IMR-90 (cell line): ENCODE measurements around the gene DAB1. TPM values are rescaled to one million over a fixed set of nuclear protein-coding genes. Genes with fewer than 3 reads are reported as not detected.

ENCODE experiments used
- ATAC-seq: fragments of 200-7000 bp; cut with Tn5 transposase; 2 replicates; pipeline ENCODE4 v1.9.1; 2020; ENCODE audit warnings: low read depth, mild to moderate bottlenecking, moderate library complexity
- BruUV-seq: library from RNA; stranded (reverse); fragments of 400-500 nt; replicated peaks from 2 replicates; lab custom pipeline; 2021; lab: Mats Ljungman, UMichigan
- CTCF ChIA-PET: fragments of 300-600 bp; formaldehyde crosslinking; extraction: SDS; loops from one replicate; lab custom pipeline; 2021; ENCODE audit warnings: antibody characterized with exemption; lab: Yijun Ruan, JAX
- POLR2A ChIA-PET: fragments of 300-600 bp; sonication (Branson Sonifier 250); formaldehyde crosslinking; loops from one replicate; lab custom pipeline; 2022; ENCODE audit warnings: antibody characterized with exemption; ENCODE audit not compliant: unreplicated experiment; lab: Charles Lee
- DNase-seq: peaks from one replicate; pipeline ENCODE4 v3.0.0; 2013
- H2AFZ ChIP-seq: replicated peaks from 2 replicates; pipeline ENCODE3; 2013; ENCODE audit warnings: low read length, mild to moderate bottlenecking; ENCODE audit not compliant: poor library complexity
- H2AK5ac ChIP-seq: 2 replicates; pipeline ENCODE4 v1.6.1; 2013; ENCODE audit warnings: low read depth, low read length, inconsistent platforms
- H2AK9ac ChIP-seq: replicated peaks from 2 replicates; pipeline ENCODE3; 2013; ENCODE audit warnings: mild to moderate bottlenecking, low read depth, low read length, moderate library complexity; ENCODE audit not compliant: poor library complexity
- H2BK120ac ChIP-seq: 2 replicates; pipeline ENCODE4 v1.6.1; 2013; ENCODE audit warnings: low read depth, low read length, inconsistent platforms
- H2BK15ac ChIP-seq: 3 replicates; pipeline ENCODE4 v1.6.1; 2013; ENCODE audit warnings: low read depth, low read length, inconsistent platforms
- H2BK20ac ChIP-seq: 2 replicates; pipeline ENCODE4 v1.6.1; 2013; ENCODE audit warnings: low read depth, mild to moderate bottlenecking, inconsistent platforms, low read length, moderate library complexity
- H2BK5ac ChIP-seq: 2 replicates; pipeline ENCODE4 v1.6.1; 2013; ENCODE audit warnings: mild to moderate bottlenecking, low read depth, low read length, inconsistent platforms; ENCODE audit not compliant: poor library complexity, severe bottlenecking
- H3K14ac ChIP-seq: replicated peaks from 2 replicates; pipeline ENCODE4 v1.6.1; 2013; ENCODE audit warnings: low read depth, low read length, inconsistent platforms
- H3K18ac ChIP-seq: 2 replicates; pipeline ENCODE4 v1.6.1; 2013; ENCODE audit warnings: low read depth, low read length, control low read depth
- H3K23ac ChIP-seq: 2 replicates; pipeline ENCODE4 v1.6.1; 2013; ENCODE audit warnings: low read depth, low read length, inconsistent platforms
- H3K27ac ChIP-seq: 2 replicates; pipeline ENCODE4 v1.5.1; 2013; ENCODE audit warnings: mild to moderate bottlenecking, control low read depth, low read length; ENCODE audit not compliant: insufficient read depth
- H3K27me3 ChIP-seq: 2 replicates; pipeline ENCODE4 v1.6.1; 2013; ENCODE audit warnings: low read length; ENCODE audit not compliant: control insufficient read depth, insufficient read depth
- H3K36me3 ChIP-seq: 2 replicates; pipeline ENCODE4 v1.6.1; 2013; ENCODE audit warnings: low read length, mixed read lengths; ENCODE audit not compliant: control insufficient read depth, insufficient read depth
- H3K4ac ChIP-seq: 2 replicates; pipeline ENCODE4 v1.6.1; 2013; ENCODE audit warnings: low read depth, low read length, inconsistent platforms
- H3K4me1 ChIP-seq: 2 replicates; pipeline ENCODE4 v1.6.1; 2013; ENCODE audit warnings: low read length, mixed read lengths; ENCODE audit not compliant: control insufficient read depth, insufficient read depth
- H3K4me2 ChIP-seq: 2 replicates; pipeline ENCODE4 v1.6.1; 2013; ENCODE audit warnings: low read depth, mild to moderate bottlenecking, control low read depth, low read length, moderate library complexity
- H3K4me3 ChIP-seq: 2 replicates; pipeline ENCODE4 v1.5.1; 2013; ENCODE audit warnings: low read depth, mild to moderate bottlenecking, control low read depth, low read length, moderate library complexity; ENCODE audit not compliant: insufficient read depth
- H3K56ac ChIP-seq: 2 replicates; pipeline ENCODE4 v1.6.1; 2013; ENCODE audit warnings: low read length, inconsistent platforms; ENCODE audit not compliant: insufficient read depth; ENCODE audit errors: extremely low read depth
- H3K79me1 ChIP-seq, 2 experiments: 2 replicates each; pipeline ENCODE4 v1.6.1; 2013; ENCODE audit warnings: low read length in 2 of 2, inconsistent platforms in 1 of 2, low read depth in 1 of 2
- H3K9ac ChIP-seq: 2 replicates; pipeline ENCODE4 v1.6.1; 2013; ENCODE audit warnings: low read depth, low read length, control low read depth
- H3K9me1 ChIP-seq: 2 replicates; pipeline ENCODE4 v1.6.1; 2013; ENCODE audit warnings: low read length, inconsistent platforms; ENCODE audit not compliant: insufficient read depth
- H3K9me3 ChIP-seq: 2 replicates; pipeline ENCODE4 v1.6.1; 2013; ENCODE audit warnings: low read length; ENCODE audit not compliant: control insufficient read depth, insufficient read depth
- H4K20me1 ChIP-seq: 2 replicates; pipeline ENCODE4 v1.6.1; 2013; ENCODE audit warnings: low read length, inconsistent platforms; ENCODE audit not compliant: insufficient read depth
- H4K5ac ChIP-seq: 2 replicates; pipeline ENCODE4 v1.6.1; 2013; ENCODE audit warnings: mild to moderate bottlenecking, low read depth, low read length, control low read depth
- H4K8ac ChIP-seq, 2 experiments: 2 replicates each; pipeline ENCODE4 v1.6.1; 2013; ENCODE audit warnings: low read depth in 2 of 2, low read length in 2 of 2, control low read depth in 1 of 2, inconsistent platforms in 1 of 2
- H4K91ac ChIP-seq: 2 replicates; pipeline ENCODE4 v1.6.1; 2013; ENCODE audit warnings: low read depth, low read length, inconsistent platforms; ENCODE audit not compliant: insufficient read depth
- BHLHE40 ChIP-seq: fragments of 150-350 bp; IDR thresholded peaks from 2 replicates; pipeline ENCODE4 v1.6.1; 2016; ENCODE audit warnings: mild to moderate bottlenecking, low read depth, low read length
- CEBPB ChIP-seq: IDR thresholded peaks from 2 replicates; pipeline ENCODE4 v1.6.1; 2012; ENCODE audit warnings: low read depth, low read length, improper control_type of control experiment
- CTCF ChIP-seq: conservative IDR thresholded peaks from 2 replicates; pipeline ENCODE4 v1.5.1; 2012; ENCODE audit warnings: mild to moderate bottlenecking, low read depth, low read length, improper control_type of control experiment
- ELK1 ChIP-seq: fragments of 150-350 bp; IDR thresholded peaks from 2 replicates; pipeline ENCODE4 v1.6.1; 2016; ENCODE audit warnings: low read depth, mild to moderate bottlenecking, low read length, moderate library complexity, borderline replicate concordance
- MAFK ChIP-seq: IDR thresholded peaks from 2 replicates; pipeline ENCODE4 v1.6.1; 2012; ENCODE audit warnings: low read depth, low read length, improper control_type of control experiment
- MAZ ChIP-seq: IDR thresholded peaks from 2 replicates; pipeline ENCODE4 v1.6.1; 2012; ENCODE audit warnings: low read depth, mild to moderate bottlenecking, low read length, improper control_type of control experiment, moderate library complexity, borderline replicate concordance
- NFE2L2 ChIP-seq: fragments of 150-350 bp; IDR thresholded peaks from 2 replicates; pipeline ENCODE4 v1.6.1; 2016; ENCODE audit warnings: low read depth, mild to moderate bottlenecking, low read length
- POLR2A ChIP-seq: IDR thresholded peaks from 2 replicates; pipeline ENCODE4 v1.6.1; 2012; ENCODE audit warnings: mild to moderate bottlenecking, low read depth, low read length
- RCOR1 ChIP-seq: IDR thresholded peaks from 2 replicates; pipeline ENCODE4 v1.6.1; 2012; ENCODE audit warnings: mild to moderate bottlenecking, low read length, improper control_type of control experiment; ENCODE audit not compliant: insufficient replicate concordance
- RFX5 ChIP-seq: IDR thresholded peaks from 2 replicates; pipeline ENCODE4 v1.8.0; 2012; ENCODE audit warnings: low read depth, mild to moderate bottlenecking, low read length, moderate library complexity
- SMC3 ChIP-seq: fragments of 150-350 bp; IDR thresholded peaks from 2 replicates; pipeline ENCODE4 v1.6.1; 2016; ENCODE audit warnings: low read depth, mild to moderate bottlenecking, antibody characterized with exemption, low read length, moderate library complexity
- WGBS, 2 experiments: methylation state at CpG; one replicate each; pipeline versions ENCODE4 v1.1.5 to v1.1.7; 2013; ENCODE audit warnings: missing lambda C conversion rate in 2 of 2; ENCODE audit not compliant: insufficient read length in 1 of 2; ENCODE audit errors: extremely low coverage in 2 of 2; 5-methylcytosine and 5-hydroxymethylcytosine counted together
- dilution Hi-C: fragments of 300-500 bp; cut with HindIII; formaldehyde crosslinking; loops from one replicate; pipeline ENCODE4 v1.14.3; 2018; ENCODE audit warnings: low sequenced_read_pairs; ENCODE audit not compliant: unreplicated experiment
- in situ Hi-C: fragments of 300-500 bp; cut with MboI; formaldehyde crosslinking; loops from 3 replicates; pipeline ENCODE4 v1.14.3; 2019; ENCODE audit warnings: low sequenced_read_pairs, inconsistent platforms, mixed read lengths
- intact Hi-C: fragments of 100-400 bp; cut with micrococcal nuclease; formaldehyde crosslinking; loops from 2 replicates; pipeline ENCODE4 v1.10.0; 2022
- polyA plus RNA-seq, 3 experiments: library from polyadenylated mRNA; depleted of rRNA; stranded (reverse); fragments of >200 nt; gene quantifications; 2 replicates each; pipeline ENCODE4 v1.2.3, GENCODE V29; 2012; ENCODE audit warnings: low replicate concordance in 1 of 3
- total RNA-seq: library from RNA; depleted of rRNA; stranded (reverse); fragments of >200 nt; gene quantifications from 2 replicates; pipeline ENCODE4 v1.2.3, GENCODE V29; 2012

Gene DAB1
- total and polyA plus RNA-seq, 2 of the 4 experiments (the other 2 are of a cell fraction), result 0.18 to 0.41 TPM

GRCh38 chr1:57122031-57122430 is 301.8 kb downstream of the DAB1 start:
- dilution Hi-C loops (no loop called here), intact Hi-C loops (no loop called here), in situ Hi-C loops (no loop called here)
- H2BK120ac ChIP-seq, result no peak overlapping the region
- no peak overlapping the region for H3K9ac ChIP-seq
- no peaks in the 10 kb centered on the region for H4K20me1 ChIP-seq
- no peak overlapping the region for H3K4me3 ChIP-seq
- H3K4me2 ChIP-seq, result no peak overlapping the region
- no peak overlapping the region for H2AFZ ChIP-seq
- POLR2A ChIA-PET, result no interaction called here
- H4K8ac ChIP-seq, result no peak overlapping the region
- H4K5ac ChIP-seq, result no peak overlapping the region
- ATAC-seq, result no peak
- no peak for DNase-seq
- no peaks in the 10 kb centered on the region for H3K9me3 ChIP-seq
- BruUV-seq, result no TSS peak
- H2BK15ac ChIP-seq, result no peak overlapping the region
- CTCF ChIA-PET, result no interaction called here
- H3K23ac ChIP-seq, result no peak overlapping the region
- no peak overlapping the region for H2AK9ac ChIP-seq
- H3K9me1 ChIP-seq, result no peaks in the 10 kb centered on the region
- H2BK5ac ChIP-seq, result no peak overlapping the region
- no peak overlapping the region for H3K56ac ChIP-seq
- H2AK5ac ChIP-seq, result no peak overlapping the region
- H3K4me1 ChIP-seq, result no peaks in the 10 kb centered on the region; the same call in 1 of the 2 replicates
- no peak overlapping the region for H2BK20ac ChIP-seq
- no CpG with 5 or more reads among the region's 2 CpGs for WGBS, 2 experiments
- no peaks in the 10 kb centered on the region for H3K36me3 ChIP-seq
- no peak overlapping the region for H3K4ac ChIP-seq
- no peak for TF ChIP-seq ELK1
- TF ChIP-seq RCOR1, result no peak
- no peak for TF ChIP-seq CEBPB
- no peak for TF ChIP-seq RFX5
- no peak for TF ChIP-seq CTCF
- no peak for TF ChIP-seq SMC3
- no peak for TF ChIP-seq BHLHE40
- TF ChIP-seq MAFK, result no peak
- no peak for TF ChIP-seq POLR2A
- TF ChIP-seq MAZ, result no peak
- no peak for TF ChIP-seq NFE2L2
- H3K27me3 ChIP-seq, result no peaks in the 10 kb centered on the region
- no peak overlapping the region for H3K14ac ChIP-seq
- no peak overlapping the region for H3K27ac ChIP-seq
- no peak overlapping the region for H3K18ac ChIP-seq
- H4K91ac ChIP-seq, result no peak overlapping the region
- no peaks in the 10 kb centered on the region for H3K79me1 ChIP-seq
